GM12878 (cell line): ENCODE data around the gene MYB. TPM values are rescaled to one million over a fixed set of nuclear protein-coding genes. Genes with fewer than 3 reads are reported as not detected.

Experiments
- ATAC-seq: fragments of 200-7000 bp; cut with Tn5 transposase; 3 replicates; pipeline ENCODE4 v1.9.1; 2020; ENCODE audit warnings: mild to moderate bottlenecking, moderate library complexity
- BruUV-seq: library from RNA; stranded (reverse); fragments of 400-500 nt; replicated peaks from 2 replicates; lab custom pipeline; 2021; lab: Mats Ljungman, UMichigan
- CTCF ChIA-PET: fragments of 300-600 bp; sonication (Branson Sonifier 250); formaldehyde crosslinking; extraction: SDS; loops from one replicate; lab custom pipeline; 2021; ENCODE audit warnings: inconsistent platforms; lab: Yijun Ruan, JAX
- POLR2A ChIA-PET: fragments of 350-600 bp; formaldehyde crosslinking; extraction: SDS; loops from one replicate; lab custom pipeline; 2021; ENCODE audit warnings: inconsistent platforms; lab: Charles Lee
- RAD21 ChIA-PET: fragments of 300-600 bp; sonication (Branson Sonifier 250); formaldehyde crosslinking; loops from one replicate; lab custom pipeline; 2023; ENCODE audit warnings: antibody characterized with exemption; ENCODE audit not compliant: unreplicated experiment; lab: Charles Lee
- SMC1A ChIA-PET: fragments of 300-600 bp; sonication (Branson Sonifier 250); formaldehyde crosslinking; loops from one replicate; lab custom pipeline; 2023; ENCODE audit not compliant: unreplicated experiment, uncharacterized antibody; lab: Charles Lee
- DNase-seq: peaks from one replicate; pipeline ENCODE4 v3.0.0-alpha.2; 2011; ENCODE audit warnings: low read depth, low spot score
- FAIRE-seq: peaks from 3 replicates; lab custom pipeline; 2011; peaks lifted over from hg19 to GRCh38; lab: Jason Lieb, UNC
- H2AFZ ChIP-seq: 2 replicates; pipeline ENCODE4 v1.6.0; 2011; ENCODE audit warnings: low read depth, low read length, control low read depth; ENCODE audit not compliant: control insufficient read depth
- H3K27ac ChIP-seq: 2 replicates; pipeline ENCODE4 v1.5.1; 2011; ENCODE audit warnings: control low read depth; ENCODE audit not compliant: control insufficient read depth, insufficient read depth
- H3K27me3 ChIP-seq, 2 experiments: replicated peaks in 1 of 2; 2 replicates each; pipeline versions ENCODE4 v1.6.0 to v1.6.1; 2011; ENCODE audit warnings: low read length in 1 of 2; ENCODE audit not compliant: control insufficient read depth in 2 of 2, insufficient read depth in 2 of 2
- H3K36me3 ChIP-seq, 2 experiments: 2 replicates each; pipeline ENCODE4 v1.5.1; 2011; ENCODE audit warnings: low read length in 1 of 2; ENCODE audit not compliant: control insufficient read depth in 2 of 2, insufficient read depth in 2 of 2
- H3K4me1 ChIP-seq: 2 replicates; pipeline ENCODE4 v1.6.1; 2011; ENCODE audit warnings: mild to moderate bottlenecking, low read length, moderate library complexity, mixed read lengths; ENCODE audit not compliant: control insufficient read depth, insufficient read depth
- H3K4me2 ChIP-seq: 2 replicates; pipeline ENCODE4 v1.6.0; 2011; ENCODE audit warnings: control low read depth; ENCODE audit not compliant: control insufficient read depth, insufficient read depth
- H3K4me3 ChIP-seq: fragments of 200-600 bp; sonication (generic); 2 replicates; pipeline ENCODE4 v1.5.1; 2016
- H3K79me2 ChIP-seq: 2 replicates; pipeline ENCODE4 v1.6.0; 2011; ENCODE audit warnings: low read length; ENCODE audit not compliant: control insufficient read depth, insufficient read depth
- H3K9ac ChIP-seq: 2 replicates; pipeline ENCODE4 v1.8.0; 2011; ENCODE audit warnings: low read length, control low read depth, mixed read lengths; ENCODE audit not compliant: control insufficient read depth, insufficient read depth
- H3K9me3 ChIP-seq: replicated peaks from 3 replicates; pipeline ENCODE4 v1.5.1; 2011; ENCODE audit warnings: mild to moderate bottlenecking, low read length; ENCODE audit not compliant: control insufficient read depth, insufficient read depth
- H4K20me1 ChIP-seq: 2 replicates; pipeline ENCODE4 v1.6.0; 2011; ENCODE audit not compliant: control insufficient read depth, insufficient read depth
- CBFB ChIP-seq: IDR thresholded peaks from 2 replicates; pipeline ENCODE4 v1.6.1; 2016; ENCODE audit warnings: antibody characterized with exemption, low read depth
- CHD2 ChIP-seq: IDR thresholded peaks from 2 replicates; pipeline ENCODE4 v1.6.1; 2011; ENCODE audit warnings: low read depth, low read length, improper control_type of control experiment, borderline replicate concordance
- NBN ChIP-seq: fragments of 450-650 bp; IDR thresholded peaks from 2 replicates; pipeline ENCODE4 v1.6.1; 2016
- NR2C1 ChIP-seq: fragments of 450-650 bp; IDR thresholded peaks from 2 replicates; pipeline ENCODE4 v1.6.1; 2017; ENCODE audit warnings: antibody characterized with exemption, mild to moderate bottlenecking, moderate library complexity
- RCOR1 ChIP-seq: conservative IDR thresholded peaks from 2 replicates; pipeline ENCODE4 v1.6.1; 2012; ENCODE audit warnings: low read depth, low read length, improper control_type of control experiment
- RELA ChIP-seq: fragments of 450-650 bp; IDR thresholded peaks from 2 replicates; pipeline ENCODE4 v1.8.0; 2014; ENCODE audit warnings: borderline replicate concordance; ENCODE audit not compliant: partially characterized antibody
- STAT1 ChIP-seq: fragments of 450-650 bp; conservative IDR thresholded peaks from 2 replicates; pipeline ENCODE4 v1.6.1; 2014; ENCODE audit warnings: antibody characterized with exemption, mild to moderate bottlenecking
- TBL1XR1 ChIP-seq: IDR thresholded peaks from 2 replicates; pipeline ENCODE4 v1.6.1; 2012; ENCODE audit warnings: low read depth, low read length, improper control_type of control experiment
- ZBTB40 ChIP-seq: fragments of 450-650 bp; IDR thresholded peaks from 2 replicates; pipeline ENCODE4 v1.6.1; 2016; ENCODE audit warnings: mild to moderate bottlenecking, moderate library complexity, borderline replicate concordance
- WGBS: methylation state at CpG from one replicate; pipeline ENCODE4 v1.1.6; 2016; ENCODE audit warnings: low lambda C conversion rate; ENCODE audit not compliant: insufficient replicate concordance, insufficient coverage; ENCODE audit errors: missing lambda C conversion rate; 5-methylcytosine and 5-hydroxymethylcytosine counted together
- in situ Hi-C: fragments of 300-500 bp; cut with MboI; formaldehyde crosslinking; loops from 9 replicates; pipeline ENCODE4 v1.14.3; 2018; ENCODE audit warnings: mixed read lengths
- intact Hi-C: fragments of 100-400 bp; cut with micrococcal nuclease; formaldehyde crosslinking; loops from one replicate; pipeline ENCODE4 v1.14.2; 2022; ENCODE audit not compliant: unreplicated experiment
- polyA plus RNA-seq, 11 experiments: library from polyadenylated mRNA; depleted of rRNA in 4 of 11; unstranded in 6 of 11; stranded (reverse) in 5 of 11; fragments of >200 nt; fragmentation: Nextera tagmentation in 4 of 11; fragmentation: Illumina TruSeq in 1 of 11; extraction: Ambion mirVana in 4 of 11; extraction: Trizol in 1 of 11; gene quantifications; 1 replicate in 1 of 11; 2 replicates in 10 of 11; pipeline versions ENCODE4 v1.2.1 to v1.2.3, GENCODE V29; 2011 to 2016; ENCODE audit warnings: inconsistent platforms in 2 of 11, missing spikeins in 2 of 11, low read depth in 1 of 11
- total RNA-seq, 4 experiments: library from RNA; depleted of rRNA in 3 of 4; stranded (reverse); fragments of >200 nt in 3 of 4; fragmentation: Illumina TruSeq in 1 of 4; extraction: Trizol in 1 of 4; gene quantifications; 2 replicates each; pipeline versions ENCODE4 v1.2.1 to v1.2.3, GENCODE V29; 2013 to 2021
- TF ChIP-seq, protein P1 (sequence below): IDR thresholded peaks from 2 replicates; pipeline ENCODE4 v1.6.1; 2012; ENCODE audit warnings: mild to moderate bottlenecking, low read depth, low read length

Gene MYB
- total and polyA plus RNA-seq, 10 of the 15 experiments (the other 5 are each of a cell fraction or from before 2014, with no cell fraction given), result 7.0 to 29.8 (median 21.5) TPM

DNA sequence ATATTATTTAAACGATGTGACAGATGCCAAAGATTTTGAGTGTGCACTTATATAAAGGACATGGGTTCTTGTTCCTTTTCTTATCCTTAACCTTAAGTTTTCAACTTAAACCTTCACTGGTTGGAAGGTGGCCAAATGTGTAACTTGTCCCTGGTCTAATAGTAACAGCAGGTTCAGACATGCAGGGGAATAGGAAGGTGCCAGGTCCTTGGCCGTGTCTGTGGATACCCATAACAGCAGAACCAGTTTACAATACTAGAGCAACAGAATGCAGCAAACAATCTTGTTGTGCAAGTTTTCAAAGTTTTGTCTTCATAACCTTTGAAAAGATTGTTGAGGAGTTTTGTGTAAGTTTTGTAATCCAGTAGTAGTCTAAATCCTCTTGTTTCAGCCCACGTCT is 4.4 kb downstream of the MYB start (continued):
- no peak for TF ChIP-seq ZBTB40
- no peak for TF ChIP-seq CBFB
- no peak for TF ChIP-seq NBN
- TF ChIP-seq, protein P1, sequence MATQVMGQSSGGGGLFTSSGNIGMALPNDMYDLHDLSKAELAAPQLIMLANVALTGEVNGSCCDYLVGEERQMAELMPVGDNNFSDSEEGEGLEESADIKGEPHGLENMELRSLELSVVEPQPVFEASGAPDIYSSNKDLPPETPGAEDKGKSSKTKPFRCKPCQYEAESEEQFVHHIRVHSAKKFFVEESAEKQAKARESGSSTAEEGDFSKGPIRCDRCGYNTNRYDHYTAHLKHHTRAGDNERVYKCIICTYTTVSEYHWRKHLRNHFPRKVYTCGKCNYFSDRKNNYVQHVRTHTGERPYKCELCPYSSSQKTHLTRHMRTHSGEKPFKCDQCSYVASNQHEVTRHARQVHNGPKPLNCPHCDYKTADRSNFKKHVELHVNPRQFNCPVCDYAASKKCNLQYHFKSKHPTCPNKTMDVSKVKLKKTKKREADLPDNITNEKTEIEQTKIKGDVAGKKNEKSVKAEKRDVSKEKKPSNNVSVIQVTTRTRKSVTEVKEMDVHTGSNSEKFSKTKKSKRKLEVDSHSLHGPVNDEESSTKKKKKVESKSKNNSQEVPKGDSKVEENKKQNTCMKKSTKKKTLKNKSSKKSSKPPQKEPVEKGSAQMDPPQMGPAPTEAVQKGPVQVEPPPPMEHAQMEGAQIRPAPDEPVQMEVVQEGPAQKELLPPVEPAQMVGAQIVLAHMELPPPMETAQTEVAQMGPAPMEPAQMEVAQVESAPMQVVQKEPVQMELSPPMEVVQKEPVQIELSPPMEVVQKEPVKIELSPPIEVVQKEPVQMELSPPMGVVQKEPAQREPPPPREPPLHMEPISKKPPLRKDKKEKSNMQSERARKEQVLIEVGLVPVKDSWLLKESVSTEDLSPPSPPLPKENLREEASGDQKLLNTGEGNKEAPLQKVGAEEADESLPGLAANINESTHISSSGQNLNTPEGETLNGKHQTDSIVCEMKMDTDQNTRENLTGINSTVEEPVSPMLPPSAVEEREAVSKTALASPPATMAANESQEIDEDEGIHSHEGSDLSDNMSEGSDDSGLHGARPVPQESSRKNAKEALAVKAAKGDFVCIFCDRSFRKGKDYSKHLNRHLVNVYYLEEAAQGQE, result no peak

DNA sequence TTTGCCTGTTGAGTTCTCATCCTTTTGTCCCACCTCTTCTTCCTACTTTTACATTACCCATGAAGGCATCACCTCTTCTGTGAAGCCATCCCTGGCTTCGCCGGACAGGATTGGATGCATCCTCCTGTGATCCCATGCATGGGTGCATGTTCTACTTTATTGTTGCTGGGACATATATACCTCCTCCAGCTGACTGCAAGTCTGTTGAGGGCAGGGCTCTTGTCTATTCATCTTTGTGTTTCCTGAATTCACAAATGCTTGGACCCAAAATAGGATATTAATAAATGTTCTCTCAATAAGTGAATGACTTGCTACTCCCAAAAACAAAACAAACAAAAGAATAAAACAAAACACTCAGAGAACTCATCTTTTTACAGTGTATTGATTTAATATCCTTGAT is 5.1 kb downstream of the MYB start:
- DNase-seq, result no peak
- RAD21 ChIA-PET, result interaction anchor here (3.1 to 3.2 kb wide), 2 partner anchors 42 to 165 kb away, joined by 15 read pairs; no protein-coding TSS in a partner anchor
- Histone ChIP-seq H3K9me3 (no peaks in the 10 kb centered on the region), H3K27ac (no peak overlapping the region), H3K9ac (no peak overlapping the region), H3K79me2 (peaks cover 52% of the 10 kb centered on the region), H3K4me1 (peaks cover 17% of the 10 kb centered on the region), H3K36me3 (peaks cover 0 to 17% of the 10 kb centered on the region in 2 experiments), H3K4me2 (no peak overlapping the region), H2AFZ (no peak overlapping the region), H4K20me1 (no peaks in the 10 kb centered on the region), H3K4me3 (no peak overlapping the region), H3K27me3 (no peaks in the 10 kb centered on the region)
- CTCF ChIA-PET, result interaction anchor here (0.6 to 12.3 kb wide), 9 partner anchors 24 to 806 kb away, joined by 3 to 149 read pairs (median 4); no protein-coding TSS in a partner anchor
- POLR2A ChIA-PET, result no interaction called here
- in situ Hi-C loops, result no loop called here
- no peak for ATAC-seq
- SMC1A ChIA-PET, result interaction anchor here (3.9 to 12.3 kb wide), 2 partner anchors 11 to 43 kb away, joined by 16 to 133 read pairs; no protein-coding TSS in a partner anchor
- FAIRE-seq, result no peak
- WGBS, result 100% methylated on average over 2 of the region's 2 CpGs
- BruUV-seq, result no TSS peak
- intact Hi-C loops, result no loop called here
- TF ChIP-seq RCOR1 (no peak), TBL1XR1 (no peak), RELA (no peak), CHD2 (no peak), NR2C1 (no peak), STAT1 (no peak), NBN (no peak)
